GM13976 (cell line): Measurements from ENCODE around the gene PARP12.

ENCODE experiments used
- DNase-seq: peaks from one replicate; pipeline ENCODE4 v3.0.0; 2012; ENCODE audit warnings: low spot score
- CTCF ChIP-seq: IDR thresholded peaks from 2 replicates; pipeline ENCODE4 v1.5.1; 2012; ENCODE audit warnings: borderline replicate concordance, mild to moderate bottlenecking; ENCODE audit not compliant: insufficient read depth; ENCODE audit errors: extremely low read depth, missing control alignments, control extremely low read depth
- in situ Hi-C: fragments of 300-500 bp; cut with MboI; formaldehyde crosslinking; loops from one replicate; pipeline ENCODE4 v1.12.0; 2022; ENCODE audit warnings: low sequenced_read_pairs, mixed read lengths, inconsistent platforms; ENCODE audit not compliant: unreplicated experiment

PARP12 gene

DNA sequence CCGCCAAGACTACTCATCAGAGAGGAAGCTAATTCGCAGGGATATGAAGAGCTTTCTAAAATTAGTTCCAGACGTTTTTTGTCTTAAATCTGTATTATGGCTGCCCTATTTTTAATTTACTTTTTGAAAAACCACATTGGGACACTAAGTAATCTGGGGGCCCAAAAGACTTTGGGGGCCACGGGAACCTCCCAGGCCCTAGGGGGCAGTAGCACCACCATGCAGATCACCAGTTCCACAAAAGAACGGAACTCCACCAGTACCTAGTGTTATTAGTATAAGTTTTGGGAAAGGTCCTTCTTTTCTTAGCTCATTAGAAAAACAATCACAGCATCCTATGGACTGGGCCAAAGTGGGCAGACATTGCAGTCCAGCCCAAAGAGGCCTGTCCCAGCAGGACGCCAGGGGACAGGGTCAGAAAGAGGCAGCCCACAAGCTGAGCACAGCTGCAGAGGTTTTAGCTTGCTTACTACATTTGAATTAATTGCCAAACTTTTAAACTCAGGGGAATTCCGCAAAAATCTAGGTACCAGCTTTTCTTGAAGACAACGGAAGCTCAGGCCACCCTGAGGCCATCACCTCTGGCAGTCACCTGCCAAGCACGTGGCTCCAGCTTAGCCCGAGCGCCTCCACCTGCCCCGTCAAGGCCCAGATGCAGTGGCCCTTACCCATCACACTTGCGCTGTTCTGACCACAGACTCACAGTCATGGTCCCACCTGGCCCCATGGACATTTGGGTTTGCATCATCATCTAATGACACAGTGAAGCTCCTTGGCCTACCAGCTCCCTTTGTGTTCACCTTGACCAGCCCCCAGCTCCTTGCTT, 74.8 kb downstream of the PARP12 start:
- DNase-seq = no peak
- in situ Hi-C loops = no loop called here
- no peak for TF ChIP-seq CTCF

DNA sequence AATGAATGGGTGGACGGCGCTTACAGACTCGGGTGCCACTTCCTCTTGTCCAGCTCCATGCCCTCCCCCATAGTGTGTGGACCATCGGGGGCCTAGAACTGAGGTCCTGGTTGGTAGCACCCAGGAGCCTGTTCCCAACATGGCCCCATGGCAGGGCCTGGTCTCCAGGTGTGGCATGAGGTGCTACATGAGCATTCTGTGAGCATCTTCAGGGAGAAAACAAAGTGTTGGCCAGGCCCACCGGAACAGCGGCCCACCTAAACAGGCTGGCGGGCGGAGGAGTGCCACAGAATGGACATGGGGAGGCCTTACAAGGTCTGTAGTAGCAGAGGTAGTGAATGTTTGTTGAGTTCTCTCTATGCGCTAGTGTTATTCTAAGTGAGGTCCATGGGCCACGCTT, 76.9 kb downstream of the PARP12 start:
- TF ChIP-seq CTCF = no peak
- in situ Hi-C loops = no loop called here
- no peak for DNase-seq

DNA sequence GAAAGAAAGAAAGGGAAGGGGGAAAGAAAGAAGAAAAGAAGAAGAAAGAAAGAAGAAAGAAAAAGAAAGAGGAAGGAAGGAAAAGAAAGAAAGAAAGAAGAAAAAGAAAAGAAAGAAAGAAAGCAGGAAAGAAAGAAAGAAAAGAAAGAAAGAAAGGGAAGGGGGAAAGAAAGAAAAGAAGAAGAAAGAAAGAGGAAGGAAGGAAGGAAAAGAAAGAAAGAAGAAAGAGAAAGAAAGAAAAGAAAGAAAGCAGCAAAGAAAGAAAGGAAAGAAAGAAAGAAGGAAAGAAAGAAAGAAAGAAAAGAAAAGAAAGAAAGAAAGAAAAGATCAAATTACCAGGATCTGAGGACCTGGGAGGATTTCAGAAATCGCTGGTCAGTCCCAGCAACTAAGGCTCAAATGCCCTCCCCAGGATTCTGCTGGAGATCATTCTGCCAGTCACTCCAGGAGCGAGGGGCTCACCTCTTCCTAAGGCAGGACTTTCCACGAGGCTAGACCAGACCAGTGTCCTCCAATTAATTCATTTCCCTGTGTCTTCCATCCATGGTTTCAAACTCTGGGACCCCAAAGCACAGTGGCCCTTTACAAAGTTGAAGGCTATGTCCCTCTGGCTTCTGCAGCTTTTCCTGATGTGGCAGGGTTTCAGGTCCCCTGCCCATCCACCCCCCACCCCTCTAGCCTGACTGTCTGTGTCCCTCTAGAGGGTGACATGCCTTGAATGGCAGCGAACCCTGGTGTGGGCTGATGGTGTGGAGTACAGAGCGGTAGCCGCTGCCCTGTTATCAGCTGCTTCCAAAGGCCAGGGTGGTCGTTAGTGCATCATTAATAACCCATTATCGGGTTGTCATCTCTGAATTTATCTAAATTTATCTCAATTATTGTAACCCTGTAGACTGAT, 77.9 kb downstream of the PARP12 start:
- no peak for DNase-seq
- no peak for TF ChIP-seq CTCF
- in situ Hi-C loops = no loop called here

DNA sequence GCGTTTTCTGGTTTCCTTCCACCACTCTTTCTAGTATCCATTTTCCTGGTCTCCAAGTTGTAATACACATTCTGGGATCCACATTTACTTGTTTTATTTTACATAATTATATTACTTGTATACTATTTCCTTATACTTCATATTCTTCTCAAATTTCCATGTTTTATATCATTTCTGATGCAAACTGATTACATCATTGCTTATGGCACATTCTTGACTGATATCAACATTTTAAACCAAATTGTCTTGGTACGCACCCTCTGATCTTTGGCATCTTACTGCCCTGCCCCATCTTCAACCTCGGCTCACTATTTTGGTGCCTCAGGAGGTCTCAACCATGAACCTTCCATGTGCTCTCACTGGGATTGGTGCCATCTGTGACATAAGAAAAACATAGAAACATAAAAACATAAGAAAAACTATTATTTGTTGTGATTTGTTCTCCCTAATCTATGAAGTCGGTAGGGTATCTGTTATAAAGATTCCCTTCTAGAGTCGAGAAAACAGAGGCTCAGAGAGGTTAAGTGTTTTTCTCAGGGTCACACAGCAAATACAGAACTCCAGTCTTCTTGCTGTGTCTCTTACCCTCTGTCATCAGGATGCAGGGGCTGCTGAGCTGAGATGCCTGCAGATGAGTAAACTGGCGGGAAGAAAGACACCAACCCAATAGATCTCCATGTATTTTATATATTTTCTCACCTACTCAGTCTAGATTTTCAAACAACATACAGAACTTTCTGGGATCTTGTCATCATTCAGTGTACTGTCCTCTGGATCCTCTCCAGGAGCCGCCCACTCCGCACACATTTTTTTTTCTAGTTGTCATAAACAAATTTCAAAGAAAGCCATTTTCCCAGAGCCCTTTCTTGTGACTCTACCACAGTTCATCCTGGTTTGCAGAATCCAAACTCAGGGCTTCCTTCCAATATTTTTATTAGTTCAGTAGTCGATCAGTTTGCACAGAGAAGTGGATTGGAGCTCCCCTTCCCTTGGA, 79.5 kb downstream of the PARP12 start:
- TF ChIP-seq CTCF = no peak
- no peak for DNase-seq
- in situ Hi-C loops = no loop called here

- in situ Hi-C loops = no loop called here
- no peak for DNase-seq
- TF ChIP-seq CTCF = no peak
These were observed 81.2 kb downstream of the PARP12 start for GRCh38 chr7:139981511-139981895.
